H9 (cell line): Measurements from ENCODE around the gene C16orf87. TPM values are rescaled to one million over a fixed set of nuclear protein-coding genes. Genes with fewer than 3 reads are reported as not detected.

Experiments
- DNase-seq: peaks from one replicate; pipeline ENCODE4 v3.0.0-alpha.2; 2017
- H2AFZ ChIP-seq: one replicate; pipeline ENCODE4 v1.6.1; 2013; ENCODE audit warnings: mild to moderate bottlenecking, low read length, control low read depth, moderate library complexity
- H2AK5ac ChIP-seq: 2 replicates; pipeline ENCODE4 v1.6.1; 2013; ENCODE audit warnings: low read length, control low read depth, mixed read lengths; ENCODE audit not compliant: insufficient read length
- H2BK120ac ChIP-seq: one replicate; pipeline ENCODE4 v1.6.1; 2013; ENCODE audit warnings: low read depth, mild to moderate bottlenecking, low read length, control low read depth, inconsistent platforms; ENCODE audit not compliant: poor library complexity, severe bottlenecking
- H2BK12ac ChIP-seq: 2 replicates; pipeline ENCODE4 v1.6.1; 2013; ENCODE audit warnings: low read length, control low read depth, mixed read lengths, low read depth; ENCODE audit not compliant: insufficient read length
- H2BK15ac ChIP-seq: 2 replicates; pipeline ENCODE4 v1.6.1; 2013; ENCODE audit warnings: low read depth, low read length, control low read depth
- H2BK20ac ChIP-seq: one replicate; pipeline ENCODE4 v1.6.1; 2013; ENCODE audit warnings: low read depth, mild to moderate bottlenecking, low read length, control low read depth, inconsistent platforms; ENCODE audit not compliant: poor library complexity, severe bottlenecking
- H2BK5ac ChIP-seq: 2 replicates; pipeline ENCODE4 v1.6.1; 2013; ENCODE audit warnings: low read length, control low read depth, mixed read lengths; ENCODE audit not compliant: insufficient read length
- H3K14ac ChIP-seq: 2 replicates; pipeline ENCODE4 v1.6.1; 2013; ENCODE audit warnings: low read length, control low read depth; ENCODE audit not compliant: insufficient read depth
- H3K18ac ChIP-seq: 2 replicates; pipeline ENCODE4 v1.6.1; 2013; ENCODE audit warnings: low read depth, mild to moderate bottlenecking, mixed read lengths, low read length, control low read depth; ENCODE audit not compliant: insufficient read length
- H3K23ac ChIP-seq: 2 replicates; pipeline ENCODE4 v1.6.1; 2013; ENCODE audit warnings: low read length, control low read depth, mixed read lengths, low read depth; ENCODE audit not compliant: insufficient read length
- H3K23me2 ChIP-seq: 2 replicates; pipeline ENCODE4 v1.6.1; 2013; ENCODE audit warnings: low read depth, mild to moderate bottlenecking, mixed read lengths, low read length, control low read depth; ENCODE audit not compliant: insufficient read length, poor library complexity, severe bottlenecking
- H3K27ac ChIP-seq: 2 replicates; pipeline ENCODE4 v1.5.1; 2013; ENCODE audit warnings: low read length, control low read depth, mixed read lengths, low read depth; ENCODE audit not compliant: insufficient read length
- H3K27me3 ChIP-seq: 2 replicates; pipeline ENCODE4 v1.6.1; 2013; ENCODE audit warnings: low read length, control low read depth, inconsistent platforms; ENCODE audit not compliant: insufficient read depth
- H3K4ac ChIP-seq: 2 replicates; pipeline ENCODE4 v1.6.1; 2013; ENCODE audit warnings: low read depth, mild to moderate bottlenecking, control low read depth, inconsistent platforms, low read length, moderate library complexity
- H3K4me1 ChIP-seq: 2 replicates; pipeline ENCODE4 v1.6.1; 2013; ENCODE audit warnings: low read length, control low read depth, inconsistent platforms; ENCODE audit not compliant: insufficient read depth
- H3K4me2 ChIP-seq: 2 replicates; pipeline ENCODE4 v1.6.1; 2013; ENCODE audit warnings: low read length, control low read depth, mixed read lengths; ENCODE audit not compliant: insufficient read length, insufficient read depth
- H3K56ac ChIP-seq: 2 replicates; pipeline ENCODE4 v1.6.1; 2013; ENCODE audit warnings: low read depth, mild to moderate bottlenecking, mixed read lengths, low read length, control low read depth; ENCODE audit not compliant: insufficient read length
- H3K79me1 ChIP-seq: 2 replicates; pipeline ENCODE4 v1.6.1; 2013; ENCODE audit warnings: low read depth, mild to moderate bottlenecking, moderate library complexity, low read length, control low read depth, inconsistent platforms; ENCODE audit not compliant: insufficient read depth, poor library complexity, severe bottlenecking
- H3K79me2 ChIP-seq: 2 replicates; pipeline ENCODE4 v1.6.1; 2013; ENCODE audit warnings: low read length, control low read depth, inconsistent platforms; ENCODE audit not compliant: insufficient read depth
- H3K9ac ChIP-seq: 2 replicates; pipeline ENCODE4 v1.6.1; 2013; ENCODE audit warnings: low read length, control low read depth, mixed read lengths; ENCODE audit not compliant: insufficient read length; ENCODE audit errors: extremely low read depth
- H3K9me3 ChIP-seq: one replicate; pipeline ENCODE4 v1.6.1; 2013; ENCODE audit warnings: low read depth, low read length, inconsistent platforms; ENCODE audit not compliant: control insufficient read depth
- H3T11ph ChIP-seq: one replicate; pipeline ENCODE4 v1.6.1; 2013; ENCODE audit warnings: mild to moderate bottlenecking, low read length, control low read depth, inconsistent platforms
- H4K20me1 ChIP-seq: one replicate; pipeline ENCODE4 v1.6.1; 2013; ENCODE audit not compliant: control insufficient read depth, insufficient read length, insufficient read depth
- H4K5ac ChIP-seq: 2 replicates; pipeline ENCODE4 v1.6.1; 2013; ENCODE audit warnings: low read depth, mild to moderate bottlenecking, mixed read lengths, low read length, control low read depth; ENCODE audit not compliant: insufficient read length
- H4K8ac ChIP-seq: replicated peaks from 2 replicates; pipeline ENCODE4 v1.6.1; 2013; ENCODE audit warnings: low read length, control low read depth, mixed read lengths, low read depth; ENCODE audit not compliant: insufficient read length
- H4K91ac ChIP-seq: 2 replicates; pipeline ENCODE4 v1.6.1; 2013; ENCODE audit warnings: low read depth, mild to moderate bottlenecking, moderate library complexity, mixed read lengths, low read length, control low read depth; ENCODE audit not compliant: insufficient read length
- H3K27ac Mint-ChIP-seq, 3 experiments: 2 replicates in 2 of 3; 3 replicates in 1 of 3; pipeline ENCODE4 v1.8.0; 2020 to 2021; ENCODE audit warnings: mixed read lengths in 3 of 3, mild to moderate bottlenecking in 1 of 3, moderate library complexity in 1 of 3
- H3K27me3 Mint-ChIP-seq: 2 replicates; pipeline ENCODE4 v1.8.0; 2021; ENCODE audit warnings: low read depth, mild to moderate bottlenecking, moderate library complexity, mixed read lengths
- H3K36me3 Mint-ChIP-seq, 3 experiments: 2 replicates in 2 of 3; 3 replicates in 1 of 3; pipeline ENCODE4 v1.8.0; 2020 to 2021; ENCODE audit warnings: low read depth in 3 of 3, mixed read lengths in 3 of 3; ENCODE audit not compliant: insufficient read depth in 1 of 3
- H3K4me1 Mint-ChIP-seq, 2 experiments: 2 replicates each; pipeline ENCODE4 v1.8.0; 2020; ENCODE audit warnings: mixed read lengths in 2 of 2
- H3K4me3 Mint-ChIP-seq, 2 experiments: 2 replicates in 1 of 2; 3 replicates in 1 of 2; pipeline ENCODE4 v1.8.0; 2020 to 2021; ENCODE audit warnings: mild to moderate bottlenecking in 2 of 2, mixed read lengths in 2 of 2, moderate library complexity in 1 of 2
- H3K9me3 Mint-ChIP-seq, 2 experiments: 2 replicates in 1 of 2; 3 replicates in 1 of 2; pipeline ENCODE4 v1.8.0; 2020; ENCODE audit warnings: mild to moderate bottlenecking in 2 of 2, mixed read lengths in 2 of 2, moderate library complexity in 1 of 2
- WGBS: extraction: QIAGEN DNeasy Blood & Tissue Kit; methylation state at CpG from one replicate; pipeline ENCODE4 v1.1.7; 2013; ENCODE audit warnings: missing lambda C conversion rate, low lambda C conversion rate, mixed read lengths; ENCODE audit not compliant: insufficient read length; ENCODE audit errors: extremely low coverage; 5-methylcytosine and 5-hydroxymethylcytosine counted together
- total RNA-seq: library from RNA; stranded (reverse); gene quantifications from 2 replicates; pipeline ENCODE4 v1.2.1, GENCODE V29; 2021
- TF ChIP-seq, protein P1 (sequence below): fragments of 200-600 bp; sonication (generic); conservative IDR thresholded peaks from 3 replicates; pipeline ENCODE4 v1.8.0; 2021; ENCODE audit warnings: antibody characterized with exemption, mild to moderate bottlenecking

The C16orf87 gene
- total RNA-seq, 1 experiment from 2014 or later: 16.7 TPM

DNA sequence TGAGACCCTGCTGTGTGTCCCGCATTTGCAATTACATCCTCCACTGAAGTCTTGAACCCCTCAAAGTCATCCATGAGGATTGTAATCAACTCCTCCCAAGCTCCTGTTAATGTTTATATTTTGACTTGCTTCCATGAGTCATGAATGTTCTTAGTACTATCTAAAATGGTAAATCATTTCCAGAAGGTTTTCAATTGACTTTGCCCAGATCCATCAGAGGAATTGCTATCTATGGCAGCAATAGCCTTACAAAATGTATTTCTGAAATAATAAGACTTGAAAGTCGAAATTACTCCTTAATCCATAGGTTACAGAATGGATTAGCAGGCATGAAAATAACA is 2.5 kb upstream of the C16orf87 start:
- Mint-ChIP-seq H3K9me3 (peaks cover 0 to 3% of the 10 kb centered on the region in 2 experiments; a peak in 1 of 5 replicates), H3K4me1 (peaks cover 10 to 11% of the 10 kb centered on the region in 2 experiments), H3K27me3 (peaks cover 3% of the 10 kb centered on the region; the same call in 1 of the 2 replicates), H3K27ac (no peak overlapping the region), H3K36me3 (no peaks in the 10 kb centered on the region), H3K4me3 (no peak overlapping the region)
- Histone ChIP-seq H3K79me1 (no peaks in the 10 kb centered on the region), H4K5ac (no peak overlapping the region), H3K9me3 (no peaks in the 10 kb centered on the region), H2BK120ac (no peak overlapping the region), H3K4ac (no peak overlapping the region), H2AFZ (no peak overlapping the region), H3K4me2 (no peak overlapping the region), H2BK5ac (no peak overlapping the region), H3T11ph (no peak overlapping the region), H3K79me2 (peaks cover 3% of the 10 kb centered on the region; the same call in 1 of the 2 replicates), H3K14ac (no peak overlapping the region), H3K9ac (no peak overlapping the region), H3K18ac (no peak overlapping the region), H4K8ac (no peak overlapping the region), H4K20me1 (no peaks in the 10 kb centered on the region), H2BK20ac (no peak overlapping the region), H2AK5ac (no peak overlapping the region), H2BK15ac (no peak overlapping the region), H3K27ac (no peak overlapping the region), H3K56ac (no peak overlapping the region), H3K4me1 (no peaks in the 10 kb centered on the region), H3K23ac (no peak overlapping the region), H3K27me3 (no peaks in the 10 kb centered on the region), H2BK12ac (no peak overlapping the region), H3K23me2 (no peaks in the 10 kb centered on the region), H4K91ac (no peak overlapping the region)
- TF ChIP-seq, protein P1, sequence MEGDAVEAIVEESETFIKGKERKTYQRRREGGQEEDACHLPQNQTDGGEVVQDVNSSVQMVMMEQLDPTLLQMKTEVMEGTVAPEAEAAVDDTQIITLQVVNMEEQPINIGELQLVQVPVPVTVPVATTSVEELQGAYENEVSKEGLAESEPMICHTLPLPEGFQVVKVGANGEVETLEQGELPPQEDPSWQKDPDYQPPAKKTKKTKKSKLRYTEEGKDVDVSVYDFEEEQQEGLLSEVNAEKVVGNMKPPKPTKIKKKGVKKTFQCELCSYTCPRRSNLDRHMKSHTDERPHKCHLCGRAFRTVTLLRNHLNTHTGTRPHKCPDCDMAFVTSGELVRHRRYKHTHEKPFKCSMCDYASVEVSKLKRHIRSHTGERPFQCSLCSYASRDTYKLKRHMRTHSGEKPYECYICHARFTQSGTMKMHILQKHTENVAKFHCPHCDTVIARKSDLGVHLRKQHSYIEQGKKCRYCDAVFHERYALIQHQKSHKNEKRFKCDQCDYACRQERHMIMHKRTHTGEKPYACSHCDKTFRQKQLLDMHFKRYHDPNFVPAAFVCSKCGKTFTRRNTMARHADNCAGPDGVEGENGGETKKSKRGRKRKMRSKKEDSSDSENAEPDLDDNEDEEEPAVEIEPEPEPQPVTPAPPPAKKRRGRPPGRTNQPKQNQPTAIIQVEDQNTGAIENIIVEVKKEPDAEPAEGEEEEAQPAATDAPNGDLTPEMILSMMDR: no peak
- WGBS: no CpG with 5 or more reads among the region's 2 CpGs
- DNase-seq: no peak
